IMR-90 (cell line): ENCODE measurements around the gene PRPH2.

ENCODE experiments used
- CEBPB ChIP-seq: IDR thresholded peaks from 2 replicates; pipeline ENCODE4 v1.6.1; 2012; ENCODE audit warnings: low read depth, low read length, improper control_type of control experiment
- CHD1 ChIP-seq: IDR thresholded peaks from 2 replicates; pipeline ENCODE4 v1.6.1; 2012; ENCODE audit warnings: low read depth, low read length, improper control_type of control experiment
- FOS ChIP-seq: fragments of 150-350 bp; IDR thresholded peaks from 2 replicates; pipeline ENCODE4 v1.6.1; 2016; ENCODE audit warnings: low read depth, low read length
- MAFK ChIP-seq: IDR thresholded peaks from 2 replicates; pipeline ENCODE4 v1.6.1; 2012; ENCODE audit warnings: low read depth, low read length, improper control_type of control experiment
- MXI1 ChIP-seq: IDR thresholded peaks from 2 replicates; pipeline ENCODE4 v1.6.1; 2012; ENCODE audit warnings: low read depth, mild to moderate bottlenecking, low read length, moderate library complexity, borderline replicate concordance
- NFE2L2 ChIP-seq: fragments of 150-350 bp; IDR thresholded peaks from 2 replicates; pipeline ENCODE4 v1.6.1; 2016; ENCODE audit warnings: low read depth, mild to moderate bottlenecking, low read length
- POLR2A ChIP-seq: IDR thresholded peaks from 2 replicates; pipeline ENCODE4 v1.6.1; 2012; ENCODE audit warnings: mild to moderate bottlenecking, low read depth, low read length
- RAD21 ChIP-seq: IDR thresholded peaks from 2 replicates; pipeline ENCODE4 v1.6.1; 2012; ENCODE audit warnings: low read length, improper control_type of control experiment
- RCOR1 ChIP-seq: IDR thresholded peaks from 2 replicates; pipeline ENCODE4 v1.6.1; 2012; ENCODE audit warnings: mild to moderate bottlenecking, low read length, improper control_type of control experiment; ENCODE audit not compliant: insufficient replicate concordance
- RFX5 ChIP-seq: IDR thresholded peaks from 2 replicates; pipeline ENCODE4 v1.8.0; 2012; ENCODE audit warnings: low read depth, mild to moderate bottlenecking, low read length, moderate library complexity
- SMC3 ChIP-seq: fragments of 150-350 bp; IDR thresholded peaks from 2 replicates; pipeline ENCODE4 v1.6.1; 2016; ENCODE audit warnings: low read depth, mild to moderate bottlenecking, antibody characterized with exemption, low read length, moderate library complexity
- USF2 ChIP-seq: fragments of 150-350 bp; IDR thresholded peaks from 2 replicates; pipeline ENCODE4 v1.6.1; 2017; ENCODE audit warnings: mild to moderate bottlenecking, antibody characterized with exemption, low read length, low read depth
- TF ChIP-seq, protein P1 (sequence below): conservative IDR thresholded peaks from 2 replicates; pipeline ENCODE4 v1.5.1; 2012; ENCODE audit warnings: mild to moderate bottlenecking, low read depth, low read length, improper control_type of control experiment
- TF ChIP-seq, protein P2 (sequence below): fragments of 150-350 bp; IDR thresholded peaks from 2 replicates; pipeline ENCODE4 v1.6.1; 2016; ENCODE audit warnings: low read depth, mild to moderate bottlenecking, low read length, moderate library complexity, borderline replicate concordance

- peak; percentile 99 for TF ChIP-seq MAFK
- TF ChIP-seq, protein P1, sequence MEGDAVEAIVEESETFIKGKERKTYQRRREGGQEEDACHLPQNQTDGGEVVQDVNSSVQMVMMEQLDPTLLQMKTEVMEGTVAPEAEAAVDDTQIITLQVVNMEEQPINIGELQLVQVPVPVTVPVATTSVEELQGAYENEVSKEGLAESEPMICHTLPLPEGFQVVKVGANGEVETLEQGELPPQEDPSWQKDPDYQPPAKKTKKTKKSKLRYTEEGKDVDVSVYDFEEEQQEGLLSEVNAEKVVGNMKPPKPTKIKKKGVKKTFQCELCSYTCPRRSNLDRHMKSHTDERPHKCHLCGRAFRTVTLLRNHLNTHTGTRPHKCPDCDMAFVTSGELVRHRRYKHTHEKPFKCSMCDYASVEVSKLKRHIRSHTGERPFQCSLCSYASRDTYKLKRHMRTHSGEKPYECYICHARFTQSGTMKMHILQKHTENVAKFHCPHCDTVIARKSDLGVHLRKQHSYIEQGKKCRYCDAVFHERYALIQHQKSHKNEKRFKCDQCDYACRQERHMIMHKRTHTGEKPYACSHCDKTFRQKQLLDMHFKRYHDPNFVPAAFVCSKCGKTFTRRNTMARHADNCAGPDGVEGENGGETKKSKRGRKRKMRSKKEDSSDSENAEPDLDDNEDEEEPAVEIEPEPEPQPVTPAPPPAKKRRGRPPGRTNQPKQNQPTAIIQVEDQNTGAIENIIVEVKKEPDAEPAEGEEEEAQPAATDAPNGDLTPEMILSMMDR, result no peak
- no peak for TF ChIP-seq POLR2A
- no peak for TF ChIP-seq CEBPB
- no peak for TF ChIP-seq USF2
- TF ChIP-seq SMC3, result no peak
- TF ChIP-seq RAD21, result no peak
- no peak for TF ChIP-seq RCOR1
- no peak for TF ChIP-seq RFX5
- no peak for TF ChIP-seq CHD1
- TF ChIP-seq, protein P2, sequence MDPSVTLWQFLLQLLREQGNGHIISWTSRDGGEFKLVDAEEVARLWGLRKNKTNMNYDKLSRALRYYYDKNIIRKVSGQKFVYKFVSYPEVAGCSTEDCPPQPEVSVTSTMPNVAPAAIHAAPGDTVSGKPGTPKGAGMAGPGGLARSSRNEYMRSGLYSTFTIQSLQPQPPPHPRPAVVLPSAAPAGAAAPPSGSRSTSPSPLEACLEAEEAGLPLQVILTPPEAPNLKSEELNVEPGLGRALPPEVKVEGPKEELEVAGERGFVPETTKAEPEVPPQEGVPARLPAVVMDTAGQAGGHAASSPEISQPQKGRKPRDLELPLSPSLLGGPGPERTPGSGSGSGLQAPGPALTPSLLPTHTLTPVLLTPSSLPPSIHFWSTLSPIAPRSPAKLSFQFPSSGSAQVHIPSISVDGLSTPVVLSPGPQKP, result no peak
- TF ChIP-seq FOS, result no peak
- no peak for TF ChIP-seq NFE2L2
- no peak for TF ChIP-seq MXI1
Observed at GRCh38 chr6:42754759-42755158, 32.4 kb upstream of the PRPH2 start.
